GM18499 (cell line): ENCODE data around the gene NFATC1.

Experiments used
- ATAC-seq: cut with Tn5 transposase; IDR thresholded peaks from one replicate; pipeline ENCODE4 v1.9.1; 2021; ENCODE audit warnings: moderate number of reproducible peaks; ENCODE audit not compliant: insufficient read depth, unreplicated experiment

NFATC1 gene

GRCh38 chr18:79420033-79420745 is 24.5 kb downstream of the NFATC1 start:
- no peak for ATAC-seq

GRCh38 chr18:79421275-79421857 is 25.6 kb downstream of the NFATC1 start:
- no peak for ATAC-seq

- ATAC-seq: peak; percentile 67
Measured at GRCh38 chr18:79422022-79422782, 26.5 kb downstream of the NFATC1 start.

DNA sequence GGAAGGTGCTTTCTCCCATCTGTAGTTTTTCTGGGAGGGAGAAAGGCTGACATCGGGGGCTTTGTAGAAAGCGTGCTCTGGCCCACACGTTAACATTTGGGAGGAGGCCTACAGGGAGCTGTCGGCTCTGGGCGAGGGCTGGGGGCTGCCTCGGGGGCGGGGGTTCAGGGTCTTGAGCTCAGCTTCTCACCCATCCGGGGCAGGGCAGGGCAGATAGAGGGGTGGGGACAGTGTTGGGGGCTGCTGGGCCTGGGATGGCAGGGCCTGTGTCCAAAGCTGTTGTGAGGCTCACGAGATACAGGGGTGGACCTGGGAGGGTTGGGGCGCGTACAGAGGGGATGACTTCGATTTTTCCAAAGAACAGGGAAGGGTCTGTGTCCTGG is 27.0 kb downstream of the NFATC1 start:
- no peak for ATAC-seq

DNA sequence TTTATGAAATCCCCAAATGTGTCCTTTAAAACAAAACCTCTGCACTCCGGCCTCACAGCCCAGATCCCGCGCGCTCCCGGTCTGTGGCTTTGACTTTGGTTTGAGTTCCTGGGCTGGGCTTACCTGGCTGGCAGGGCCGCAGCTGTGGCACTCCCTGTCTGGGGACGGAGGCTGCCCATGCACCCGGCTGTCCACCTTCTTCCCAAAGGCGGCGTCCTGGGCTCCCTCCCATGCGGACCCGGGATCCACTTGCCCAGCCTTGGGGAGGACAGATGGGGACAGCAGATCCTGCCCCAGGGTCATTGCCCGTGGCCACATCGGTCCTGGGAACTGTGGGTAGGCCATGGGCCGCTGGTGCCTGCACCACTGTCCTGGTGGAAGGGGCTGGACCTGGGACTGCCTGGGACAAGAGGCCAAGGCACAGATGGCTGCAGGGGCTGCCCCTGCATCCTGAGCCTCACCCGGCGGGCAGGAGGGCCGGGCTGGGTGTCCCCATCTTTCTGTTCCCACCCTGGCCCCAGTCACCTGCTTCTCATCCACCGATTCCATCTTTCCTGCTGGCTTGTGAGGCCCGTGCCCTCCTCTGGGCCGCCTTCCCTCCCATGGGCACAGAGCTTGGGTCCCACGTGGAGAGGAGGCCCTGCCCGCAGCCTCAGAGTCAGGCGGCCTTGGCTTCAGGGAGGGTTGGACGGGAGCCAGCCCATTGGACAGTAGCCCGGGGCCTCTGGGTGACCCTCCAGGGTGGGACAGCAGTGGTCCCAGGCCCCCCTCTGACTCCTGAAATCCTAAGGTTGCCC is 27.7 kb downstream of the NFATC1 start:
- no peak for ATAC-seq

DNA sequence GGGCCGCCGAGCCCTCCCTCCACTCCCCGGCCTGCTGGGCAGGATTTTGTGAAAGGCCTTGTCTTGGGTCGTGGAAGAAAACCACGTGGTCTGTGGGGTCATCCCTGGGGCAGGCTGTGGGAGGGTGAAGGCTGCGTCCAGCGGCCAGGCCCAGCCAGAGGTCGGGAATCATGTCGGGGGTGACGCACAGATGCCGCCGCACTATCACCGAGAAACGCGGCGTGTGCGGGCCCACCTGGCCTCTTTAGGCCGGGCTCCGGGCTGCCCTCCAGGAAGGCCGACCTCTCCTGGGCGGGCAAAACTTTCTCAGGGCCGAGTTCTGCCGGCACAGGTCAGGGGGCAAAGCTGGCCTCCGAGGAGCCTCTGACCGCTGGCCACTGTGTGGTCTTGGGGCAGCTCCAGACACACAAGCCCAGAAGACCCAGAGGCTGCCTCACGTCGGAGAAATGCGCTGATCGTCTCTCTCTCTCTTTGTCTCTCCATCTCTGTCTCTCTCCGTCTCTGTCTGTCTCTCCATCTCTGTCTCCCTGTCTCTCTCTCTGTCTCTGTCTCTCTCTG is 28.4 kb downstream of the NFATC1 start:
- ATAC-seq: no peak

DNA sequence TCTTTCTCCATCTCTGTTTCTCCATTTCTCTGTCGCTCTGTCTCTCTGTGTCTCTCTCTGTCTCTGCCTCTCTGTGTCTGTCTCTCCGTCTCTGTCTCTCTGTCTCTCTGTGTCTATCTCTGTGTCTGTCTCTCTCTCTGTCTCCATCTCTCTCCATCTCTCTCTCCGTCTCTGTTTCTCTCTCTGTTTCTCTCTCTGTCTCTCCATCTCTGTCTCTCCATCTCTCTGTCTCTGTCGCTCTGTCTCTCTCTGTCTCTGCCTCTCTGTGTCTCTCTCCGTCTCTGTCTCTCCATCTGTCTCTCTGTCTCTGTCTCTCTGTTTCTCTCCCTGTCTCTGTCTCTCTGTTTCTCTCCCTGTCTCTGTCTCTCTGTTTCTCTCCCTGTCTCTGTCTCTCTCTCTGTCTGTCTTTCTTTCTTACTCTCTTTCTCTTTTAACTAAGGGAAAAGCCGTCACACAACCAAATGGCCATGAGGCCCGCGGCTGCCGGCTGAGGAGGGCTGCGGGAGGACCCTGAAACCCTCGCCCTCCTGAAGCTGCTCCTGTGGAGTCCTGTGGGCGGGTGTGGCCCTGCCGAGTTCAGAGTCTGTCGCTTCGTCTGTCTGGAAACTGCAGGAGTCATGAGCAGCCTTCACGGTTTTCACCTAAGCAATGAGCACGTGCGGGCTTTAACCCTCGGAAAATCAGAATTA is 29.3 kb downstream of the NFATC1 start:
- no peak for ATAC-seq

DNA sequence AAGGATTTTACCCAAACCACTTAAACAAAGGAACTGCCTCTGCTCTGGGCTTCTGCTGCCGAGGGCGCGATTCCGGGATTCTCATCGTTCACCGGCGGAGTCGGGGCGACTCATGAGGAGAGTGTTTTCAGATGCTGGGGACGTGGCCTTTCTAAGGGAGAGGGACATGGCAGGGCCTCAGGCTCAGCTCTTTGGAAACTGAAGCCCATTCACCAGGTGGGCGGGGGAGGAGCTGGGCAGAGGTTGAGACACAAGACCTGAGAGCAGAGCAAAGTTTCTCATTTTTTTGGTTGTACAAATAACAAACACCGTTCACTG is 29.8 kb downstream of the NFATC1 start:
- ATAC-seq: no peak

DNA sequence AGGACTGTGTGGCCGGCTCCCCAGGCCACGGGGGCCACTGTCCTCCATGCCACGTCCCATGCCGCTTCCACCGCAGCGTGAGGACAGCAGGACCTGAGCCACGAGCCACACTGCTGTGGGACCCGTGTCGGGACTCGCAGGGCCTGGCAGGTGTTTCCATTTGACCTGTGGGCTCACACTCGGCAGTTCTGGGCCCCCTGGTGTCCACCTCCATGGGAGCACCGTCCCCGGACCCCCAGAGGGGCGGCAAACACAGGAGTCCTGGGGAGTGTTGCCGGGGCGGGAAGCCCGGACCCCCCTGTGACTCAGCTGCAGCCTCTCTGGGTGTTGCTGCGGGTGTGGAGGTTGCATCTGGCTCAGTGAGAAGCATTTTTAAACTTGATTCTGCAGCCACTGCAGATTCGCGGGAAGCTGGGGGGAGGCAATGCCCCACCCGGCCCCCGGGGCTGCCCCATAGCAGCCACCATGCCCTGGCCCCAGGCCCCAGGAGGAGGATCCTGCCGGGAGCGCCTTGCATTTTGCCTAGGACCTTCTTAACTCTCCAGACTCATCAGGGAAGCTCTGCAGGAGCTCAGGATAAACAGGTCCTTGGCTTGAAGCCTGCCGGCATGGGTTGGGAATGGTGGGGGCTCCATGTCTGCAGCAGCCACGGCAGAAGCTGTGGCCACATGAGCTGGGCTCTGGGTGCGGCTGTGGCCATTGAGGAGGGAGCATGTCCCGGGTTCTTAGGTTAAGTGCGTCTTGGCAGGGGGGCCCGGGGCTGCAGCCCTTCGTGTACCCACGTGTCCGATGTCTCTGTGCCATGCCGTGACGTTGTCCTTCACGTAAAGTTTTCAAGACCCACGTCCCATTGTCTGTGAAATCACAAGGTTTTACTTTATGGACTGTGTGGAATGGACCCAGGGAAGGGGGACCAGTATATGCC is 30.9 kb downstream of the NFATC1 start:
- ATAC-seq: no peak

GRCh38 chr18:79427368-79428225 is 31.9 kb downstream of the NFATC1 start:
- no peak for ATAC-seq

- ATAC-seq: no peak
Measured at GRCh38 chr18:79428287-79428686, 32.6 kb downstream of the NFATC1 start.

- ATAC-seq: no peak
Measured at GRCh38 chr18:79429381-79429780, 33.7 kb downstream of the NFATC1 start.

DNA sequence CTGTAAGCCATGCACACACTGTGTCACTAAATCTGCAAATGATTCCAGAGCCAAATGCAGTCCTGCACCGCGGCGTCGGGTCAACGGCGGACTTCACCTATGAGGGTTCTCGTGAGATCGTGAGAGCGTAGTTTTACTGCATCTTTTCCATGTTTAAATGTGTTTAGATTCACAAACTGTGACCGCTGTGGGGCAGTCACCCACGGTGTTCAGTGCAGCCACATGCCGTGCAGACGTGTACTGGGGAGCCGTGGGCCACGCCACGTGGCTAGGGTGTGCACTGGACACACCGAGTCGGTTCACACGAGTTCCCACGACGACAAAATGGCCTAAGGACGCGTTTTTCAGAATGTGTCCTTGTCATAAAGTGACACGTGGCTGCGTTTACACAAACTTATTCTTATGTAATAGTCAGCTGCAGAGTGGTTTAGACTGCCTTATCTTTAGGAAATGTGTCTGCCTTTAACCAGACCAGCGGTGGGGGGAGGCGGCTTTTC is 34.1 kb downstream of the NFATC1 start:
- ATAC-seq: no peak

DNA sequence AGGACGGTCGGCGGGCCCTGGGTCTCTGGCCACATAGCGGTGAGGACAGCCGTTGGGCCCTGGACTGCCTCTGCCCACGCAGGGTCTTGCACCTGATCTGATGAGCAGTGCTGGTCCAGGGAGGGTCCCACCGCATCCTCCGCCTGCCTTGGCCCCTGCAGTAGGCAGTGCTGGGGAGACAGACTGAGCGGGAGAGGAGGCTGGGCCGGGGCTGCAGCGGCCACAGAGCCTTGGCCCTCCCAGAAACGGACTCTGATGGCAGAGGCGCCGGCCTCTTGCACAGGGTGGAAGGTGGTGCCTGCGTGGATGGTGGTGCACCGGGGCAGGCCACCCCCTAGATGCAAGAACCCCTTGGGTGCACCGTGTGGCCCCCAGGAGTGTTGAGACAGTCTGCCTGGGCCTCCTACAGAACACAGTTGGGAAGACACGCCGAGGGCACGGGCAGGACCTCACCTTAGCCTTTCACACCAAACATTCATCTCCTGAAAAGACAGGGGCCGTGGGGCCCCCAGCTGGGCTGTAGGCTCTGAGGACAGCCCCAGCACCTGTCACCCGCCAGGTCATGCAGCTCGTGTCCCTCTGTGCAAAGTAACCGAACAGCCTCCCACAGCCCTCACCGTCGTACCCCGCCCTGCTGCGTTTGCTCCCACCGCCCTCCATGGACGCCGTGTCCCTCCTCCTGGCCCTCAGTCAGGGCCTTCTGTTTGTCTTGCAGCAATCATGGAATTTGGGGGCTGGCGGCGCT is 36.8 kb downstream of the NFATC1 start:
- no peak for ATAC-seq

DNA sequence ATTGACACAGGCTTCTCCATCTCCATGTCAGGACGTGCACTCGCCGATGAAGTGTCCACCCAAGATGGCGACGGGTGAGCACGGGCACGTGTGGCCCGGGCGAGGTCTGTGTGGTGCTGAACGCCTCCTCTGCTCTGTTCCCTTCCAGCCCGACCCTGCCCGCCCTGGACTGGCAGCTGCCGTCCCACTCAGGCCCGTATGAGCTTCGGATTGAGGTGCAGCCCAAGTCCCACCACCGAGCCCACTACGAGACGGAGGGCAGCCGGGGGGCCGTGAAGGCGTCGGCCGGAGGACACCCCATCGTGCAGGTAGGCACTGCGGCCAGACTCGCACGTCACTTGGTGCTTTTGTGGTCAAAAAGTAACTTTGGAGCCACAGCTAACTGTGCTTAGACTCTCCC is 37.7 kb downstream of the NFATC1 start:
- ATAC-seq: no peak

DNA sequence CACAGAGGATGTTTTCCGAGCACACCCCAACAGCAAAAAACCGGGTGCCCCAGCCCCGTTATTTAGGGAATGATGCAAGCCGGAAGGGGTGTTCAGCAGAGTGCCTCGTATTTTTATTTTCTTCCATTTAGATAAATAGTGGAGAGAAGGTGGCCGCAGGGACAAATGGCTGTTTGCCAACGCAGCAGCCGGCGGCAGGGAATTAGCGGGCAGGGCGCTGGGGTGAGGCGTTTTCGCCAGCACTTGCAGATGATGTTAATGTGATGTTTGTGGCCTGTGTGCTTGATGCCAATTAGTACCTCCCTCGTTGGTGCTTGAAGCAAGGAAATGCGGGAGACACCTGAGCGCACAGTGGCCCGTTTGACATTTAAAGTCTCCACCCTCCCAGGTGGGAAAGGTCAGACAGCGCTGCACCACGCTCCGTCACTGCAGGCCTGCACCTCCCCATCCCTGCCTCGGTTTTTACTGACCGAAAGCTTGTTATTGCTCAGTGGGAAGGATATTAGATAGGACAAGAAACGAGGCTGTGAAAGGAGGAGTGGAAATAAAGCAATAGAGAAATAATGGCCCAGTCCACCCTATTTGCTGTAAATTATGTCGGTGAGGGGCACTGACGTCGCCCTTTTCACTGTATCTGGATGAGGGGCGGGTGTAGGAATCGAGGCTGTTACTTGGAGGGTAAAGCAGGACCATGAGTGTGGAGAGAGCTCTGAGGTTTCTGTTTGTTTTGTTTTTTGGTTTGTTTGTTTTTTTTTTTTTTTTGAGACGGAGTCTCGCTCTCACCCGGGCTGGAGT is 39.1 kb downstream of the NFATC1 start:
- ATAC-seq: no peak
